HG02943 (cell line): ENCODE data around the gene TNKS1BP1.

Source experiments
- ATAC-seq: cut with Tn5 transposase; IDR thresholded peaks from one replicate; pipeline ENCODE4 v1.9.1; 2021; ENCODE audit warnings: mild to moderate bottlenecking, low read depth, moderate library complexity; ENCODE audit not compliant: unreplicated experiment

TNKS1BP1 gene

DNA sequence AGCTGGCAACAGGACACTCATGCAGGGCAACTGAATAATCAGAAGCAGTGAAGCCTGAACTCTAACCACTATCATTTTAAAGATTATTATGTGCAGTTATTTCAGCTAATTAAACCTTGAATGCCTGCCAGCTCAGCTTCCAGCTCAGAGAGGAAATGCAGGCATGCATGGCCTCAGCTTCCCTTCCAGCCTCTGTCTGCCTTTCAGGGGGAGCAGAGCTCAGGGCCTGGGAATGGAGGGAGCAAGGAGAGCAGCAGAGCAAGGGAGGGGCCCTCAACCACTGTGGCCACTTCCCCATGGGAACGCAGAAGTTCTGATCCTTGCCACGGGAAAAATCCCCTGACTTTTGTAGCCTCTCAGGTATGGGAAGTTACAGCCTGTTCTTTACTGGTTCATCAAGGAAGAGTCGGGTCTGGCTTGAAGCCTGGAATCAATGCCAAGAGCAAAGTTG is 55.2 kb downstream of the TNKS1BP1 start:
- ATAC-seq, result no peak

DNA sequence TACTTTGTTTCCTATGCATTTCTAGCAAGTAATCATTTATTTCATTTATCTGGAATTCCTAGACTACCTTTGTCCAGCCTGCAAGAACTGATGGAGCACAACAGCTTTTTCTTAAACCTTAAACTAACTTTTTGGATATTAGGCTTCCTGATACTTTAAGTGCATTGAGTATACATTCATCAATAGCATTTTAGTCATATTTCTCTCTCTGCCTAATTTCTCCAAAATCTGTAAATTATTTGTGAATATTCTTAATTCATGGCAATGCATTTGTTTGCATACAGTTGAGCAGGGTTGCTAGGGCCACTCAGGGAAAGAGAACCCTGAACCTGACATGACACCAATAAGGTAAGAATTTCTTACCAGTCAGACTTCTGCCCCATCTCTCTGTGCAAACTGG is 58.6 kb downstream of the TNKS1BP1 start:
- ATAC-seq, result no peak

GRCh38 chr11:57263351-57263750 is 61.4 kb downstream of the TNKS1BP1 start:
- no peak for ATAC-seq

- no peak for ATAC-seq
Measured at GRCh38 chr11:57262157-57262556, 62.6 kb downstream of the TNKS1BP1 start.

GRCh38 chr11:57260937-57261783 is 63.6 kb downstream of the TNKS1BP1 start:
- no peak for ATAC-seq

DNA sequence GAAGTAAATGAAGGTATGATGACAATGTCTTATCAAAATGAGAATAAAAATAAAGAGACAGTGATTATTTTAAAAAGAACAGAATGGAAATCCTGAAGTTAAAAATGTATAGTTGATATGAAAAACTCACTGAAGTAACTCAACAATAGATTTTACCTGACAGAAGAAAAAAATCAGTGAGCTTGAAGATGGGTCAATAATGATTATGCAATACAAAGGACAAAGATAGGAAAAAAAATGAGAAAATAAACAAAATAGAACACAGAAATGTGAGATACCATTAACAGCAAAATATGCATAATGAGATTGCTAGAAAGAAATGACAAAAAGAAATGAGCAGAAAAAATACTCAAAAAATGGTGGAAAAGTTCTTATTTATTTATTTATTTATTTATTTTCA is 68.6 kb downstream of the TNKS1BP1 start:
- no peak for ATAC-seq

- ATAC-seq, result no peak
Measured at GRCh38 chr11:57255618-57256017, 69.1 kb downstream of the TNKS1BP1 start.

GRCh38 chr11:57254631-57255030 is 70.1 kb downstream of the TNKS1BP1 start:
- ATAC-seq, result no peak

GRCh38 chr11:57251491-57252104 is 73.2 kb downstream of the TNKS1BP1 start:
- no peak for ATAC-seq

GRCh38 chr11:57251037-57251436 is 73.7 kb downstream of the TNKS1BP1 start:
- ATAC-seq, result no peak
